ENCODE data around the gene TAOK1. TPM values are rescaled to one million over a fixed set of nuclear protein-coding genes. Genes with fewer than 3 reads are reported as not detected.
"Not testable (repeated sequence)": the region's sequence is repeated elsewhere in the genome, so short reads cannot be mapped to it uniquely, and the experiment has no call there.

TAOK1 gene
- total RNA-seq, 1 donor from 2014 or later = 64.8 TPM

GRCh38 chr17:29433541-29433940 is 43.4 kb downstream of the TAOK1 start:
- intact Hi-C loops (cut with DNase I) = no loop called here
- no peak for DNase-seq (ENCODE audit: low spot score)

GRCh38 chr17:29434550-29434949 is 44.4 kb downstream of the TAOK1 start:
- DNase-seq (ENCODE audit: low spot score) = no peak
- intact Hi-C loops (cut with DNase I) = no loop called here

- intact Hi-C loops (cut with DNase I) = no loop called here
- no peak for DNase-seq (ENCODE audit: low spot score)
These were observed 52.3 kb downstream of the TAOK1 start for GRCh38 chr17:29442451-29442850.

- intact Hi-C loops (cut with DNase I) = no loop called here
- no peak for DNase-seq (ENCODE audit: low spot score)
These were observed 53.0 kb downstream of the TAOK1 start for GRCh38 chr17:29443041-29443739.

GRCh38 chr17:29444589-29444988 is 54.4 kb downstream of the TAOK1 start:
- intact Hi-C loops (cut with DNase I) = no loop called here
- no peak for DNase-seq (ENCODE audit: low spot score)

GRCh38 chr17:29445844-29446243 is 55.7 kb downstream of the TAOK1 start:
- intact Hi-C loops (cut with DNase I) = no loop called here
- DNase-seq (ENCODE audit: low spot score) = no peak

GRCh38 chr17:29449865-29450671 is 59.9 kb downstream of the TAOK1 start:
- intact Hi-C loops (cut with DNase I) = no loop called here
- DNase-seq (ENCODE audit: low spot score) = no peak

- intact Hi-C loops (cut with DNase I) = no loop called here
- DNase-seq (ENCODE audit: low spot score) = no peak
These were observed 61.1 kb downstream of the TAOK1 start for GRCh38 chr17:29451121-29451742.

GRCh38 chr17:29458066-29458465 is 67.9 kb downstream of the TAOK1 start:
- intact Hi-C loops (cut with DNase I) = no loop called here
- no peak for DNase-seq (ENCODE audit: low spot score)

GRCh38 chr17:29461483-29462206 is 71.5 kb downstream of the TAOK1 start:
- intact Hi-C loops (cut with DNase I) = loop anchor here (10.0 kb wide), 1 partner anchor 87 kb away; no protein-coding TSS in a partner anchor
- no peak for DNase-seq (ENCODE audit: low spot score)

GRCh38 chr17:29469276-29469675 is 79.1 kb downstream of the TAOK1 start:
- no peak for DNase-seq (ENCODE audit: low spot score)
- intact Hi-C loops (cut with DNase I) = loop anchor here (10.0 kb wide), 1 partner anchor 94 kb away; no protein-coding TSS in a partner anchor

GRCh38 chr17:29473437-29473836 is 83.3 kb downstream of the TAOK1 start:
- intact Hi-C loops (cut with DNase I); DNase-seq (ENCODE audit: low spot score): not testable (repeated sequence)

- intact Hi-C loops (cut with DNase I) = no loop called here
- no peak for DNase-seq (ENCODE audit: low spot score)
These were observed 84.1 kb downstream of the TAOK1 start for GRCh38 chr17:29474297-29474696.

- DNase-seq (ENCODE audit: low spot score) = no peak
These were observed 85.7 kb downstream of the TAOK1 start for GRCh38 chr17:29475891-29476290.

GRCh38 chr17:29480249-29480928 is 90.2 kb downstream of the TAOK1 start:
- intact Hi-C loops (cut with DNase I); DNase-seq (ENCODE audit: low spot score): not testable (repeated sequence)

More at GRCh38 chr17:29475891-29476290, 85.7 kb downstream of the TAOK1 start:
- intact Hi-C loops (cut with DNase I) = no loop called here

- intact Hi-C loops (cut with DNase I) = no loop called here
- DNase-seq (ENCODE audit: low spot score) = no peak
These were observed 93.3 kb downstream of the TAOK1 start for GRCh38 chr17:29483503-29483902.

GRCh38 chr17:29495011-29495410 is 104.8 kb downstream of the TAOK1 start:
- intact Hi-C loops (cut with DNase I) = no loop called here
- no peak for DNase-seq (ENCODE audit: low spot score)

- intact Hi-C loops (cut with DNase I) = no loop called here
- no peak for DNase-seq (ENCODE audit: low spot score)
These were observed 114.5 kb downstream of the TAOK1 start for GRCh38 chr17:29504711-29505110.

GRCh38 chr17:29505836-29506235 is 115.7 kb downstream of the TAOK1 start:
- DNase-seq (ENCODE audit: low spot score) = no peak
- intact Hi-C loops (cut with DNase I) = no loop called here

Measured in cardiac septum (tissue), 1 donor.